Measurements from ENCODE around the gene KLF13. TPM values are rescaled to one million over a fixed set of nuclear protein-coding genes. Genes with fewer than 3 reads are reported as not detected.

Gene KLF13
- total RNA-seq, 4 donors from 2014 or later: 18.3 to 50.2 (median 32.9) TPM

- H3K4me3 ChIP-seq: peak overlapping the region in 2 of 4 donors; percentile 2 to 3
- ATAC-seq (peak in 1 of 2 donors; percentile 10), DNase-seq (no peak)
- in situ Hi-C loops (cut with MboI; ENCODE audit: low sequenced_read_pairs in 4 of 4) (loop anchor here in 2 of 4 donors (10.0 to 25.0 kb wide), 2 partner anchors 56 to 376 kb away; no protein-coding TSS in a partner anchor), intact Hi-C loops (cut with DNase I; ENCODE audit: low total_unique reads) (no loop called here)
- no peaks in the 10 kb centered on the region for H3K36me3 ChIP-seq
- TF ChIP-seq POLR2A (IDR thresholded peaks at IDR 0.05): no peak
- TF ChIP-seq, protein P1, sequence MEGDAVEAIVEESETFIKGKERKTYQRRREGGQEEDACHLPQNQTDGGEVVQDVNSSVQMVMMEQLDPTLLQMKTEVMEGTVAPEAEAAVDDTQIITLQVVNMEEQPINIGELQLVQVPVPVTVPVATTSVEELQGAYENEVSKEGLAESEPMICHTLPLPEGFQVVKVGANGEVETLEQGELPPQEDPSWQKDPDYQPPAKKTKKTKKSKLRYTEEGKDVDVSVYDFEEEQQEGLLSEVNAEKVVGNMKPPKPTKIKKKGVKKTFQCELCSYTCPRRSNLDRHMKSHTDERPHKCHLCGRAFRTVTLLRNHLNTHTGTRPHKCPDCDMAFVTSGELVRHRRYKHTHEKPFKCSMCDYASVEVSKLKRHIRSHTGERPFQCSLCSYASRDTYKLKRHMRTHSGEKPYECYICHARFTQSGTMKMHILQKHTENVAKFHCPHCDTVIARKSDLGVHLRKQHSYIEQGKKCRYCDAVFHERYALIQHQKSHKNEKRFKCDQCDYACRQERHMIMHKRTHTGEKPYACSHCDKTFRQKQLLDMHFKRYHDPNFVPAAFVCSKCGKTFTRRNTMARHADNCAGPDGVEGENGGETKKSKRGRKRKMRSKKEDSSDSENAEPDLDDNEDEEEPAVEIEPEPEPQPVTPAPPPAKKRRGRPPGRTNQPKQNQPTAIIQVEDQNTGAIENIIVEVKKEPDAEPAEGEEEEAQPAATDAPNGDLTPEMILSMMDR (IDR thresholded peaks at IDR 0.05 in 4 of 5, conservative IDR thresholded peaks at IDR 0.05 in 1 of 5): no peak
- no peaks in the 10 kb centered on the region for H3K27me3 ChIP-seq
- peak overlapping the region; percentile 69 to 96 (median 79) for H3K27ac ChIP-seq
- peaks cover 92% of the 10 kb centered on the region in 2 donors for H3K4me1 ChIP-seq
- H3K9me3 ChIP-seq: no peaks in the 10 kb centered on the region
Observed at GRCh38 chr15:31338318-31338878, 11.8 kb downstream of the KLF13 start.

GRCh38 chr15:31338879-31339557 is 12.4 kb downstream of the KLF13 start:
- DNase-seq (peak in 1 of 2 donors; percentile 66), ATAC-seq (peak in 1 of 2 donors; percentile 33)
- H3K4me1 ChIP-seq: peaks cover 92 to 94% of the 10 kb centered on the region in 2 donors
- peak overlapping the region in 2 of 4 donors; percentile 3 to 5 for H3K4me3 ChIP-seq
- intact Hi-C loops (cut with DNase I; ENCODE audit: low total_unique reads): no loop called here
- H3K27ac ChIP-seq: peak overlapping the region; percentile 69 to 96 (median 79)
- TF ChIP-seq POLR2A (IDR thresholded peaks at IDR 0.05): no peak
- TF ChIP-seq, protein P1 (IDR thresholded peaks at IDR 0.05 in 4 of 5, conservative IDR thresholded peaks at IDR 0.05 in 1 of 5): no peak
- H3K36me3 ChIP-seq: no peaks in the 10 kb centered on the region
- no peaks in the 10 kb centered on the region for H3K27me3 ChIP-seq
- no peaks in the 10 kb centered on the region for H3K9me3 ChIP-seq
- in situ Hi-C loops (cut with MboI; ENCODE audit: low sequenced_read_pairs in 4 of 4): loop anchor here in 2 of 4 donors (10.0 to 25.0 kb wide), 2 partner anchors 56 to 377 kb away; no protein-coding TSS in a partner anchor

- Histone ChIP-seq H3K9me3 (no peaks in the 10 kb centered on the region), H3K27me3 (no peaks in the 10 kb centered on the region), H3K27ac (peak overlapping the region; percentile 69 to 96 (median 79)), H3K4me3 (peak overlapping the region in 1 of 4 donors; percentile 5), H3K36me3 (no peaks in the 10 kb centered on the region), H3K4me1 (peaks cover 96 to 98% of the 10 kb centered on the region in 2 donors)
- TF ChIP-seq, protein P1 (IDR thresholded peaks at IDR 0.05 in 4 of 5, conservative IDR thresholded peaks at IDR 0.05 in 1 of 5): no peak
- no peak for TF ChIP-seq POLR2A (IDR thresholded peaks at IDR 0.05)
- DNase-seq (no peak), ATAC-seq (no peak)
- in situ Hi-C loops (cut with MboI; ENCODE audit: low sequenced_read_pairs in 4 of 4): loop anchor here in 2 of 4 donors (10.0 to 25.0 kb wide), 2 partner anchors 55 to 377 kb away; no protein-coding TSS in a partner anchor
- intact Hi-C loops (cut with DNase I; ENCODE audit: low total_unique reads): no loop called here
Observed at GRCh38 chr15:31339558-31339895, 12.9 kb downstream of the KLF13 start.

DNA sequence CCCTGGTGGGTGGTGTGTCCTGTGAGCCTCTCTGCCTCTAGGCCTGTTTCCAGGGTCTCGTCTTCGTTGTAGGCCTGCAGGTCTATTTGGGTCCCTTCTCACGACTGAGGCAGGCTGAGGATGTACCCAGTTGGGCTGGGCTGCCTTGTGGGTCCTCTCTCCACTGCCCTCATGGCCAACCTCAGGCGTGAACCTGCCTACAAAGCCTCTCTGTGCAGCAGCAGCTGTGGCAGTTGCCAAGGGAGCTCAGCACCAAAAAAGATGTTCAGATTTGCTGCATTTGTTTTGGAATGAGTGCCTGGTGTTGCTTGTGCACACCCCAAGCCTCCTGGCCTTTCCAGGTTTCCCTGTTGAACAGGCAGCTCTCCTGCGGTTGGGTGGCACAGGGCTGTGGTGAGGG is 13.4 kb downstream of the KLF13 start:
- ATAC-seq (no peak), DNase-seq (no peak)
- Histone ChIP-seq H3K36me3 (no peaks in the 10 kb centered on the region), H3K9me3 (no peaks in the 10 kb centered on the region), H3K4me1 (peaks cover 96 to 98% of the 10 kb centered on the region in 2 donors), H3K27me3 (no peaks in the 10 kb centered on the region), H3K27ac (peak overlapping the region; percentile 69 to 96 (median 79)), H3K4me3 (no peak overlapping the region)
- in situ Hi-C loops (cut with MboI; ENCODE audit: low sequenced_read_pairs in 4 of 4): loop anchor here in 1 of 4 donors (25.0 kb wide), 1 partner anchor 378 kb away; no protein-coding TSS in a partner anchor
- intact Hi-C loops (cut with DNase I; ENCODE audit: low total_unique reads): no loop called here
- no peak for TF ChIP-seq POLR2A (IDR thresholded peaks at IDR 0.05)
- TF ChIP-seq, protein P1 (IDR thresholded peaks at IDR 0.05 in 4 of 5, conservative IDR thresholded peaks at IDR 0.05 in 1 of 5): no peak
